ENCODE measurements around the gene MRPL14. TPM values are rescaled to one million over a fixed set of nuclear protein-coding genes. Genes with fewer than 3 reads are reported as not detected.

Gene MRPL14
- total RNA-seq, 2 experiments from 2014 or later, result 51.3 to 87.2 TPM

- POLR2A ChIA-PET, result interaction anchor here (0.6 kb wide), 1 partner anchor 19 kb away, joined by 7 read pairs; no protein-coding TSS in a partner anchor
- CTCF ChIA-PET (ENCODE audit: unreplicated experiment), result no interaction called here
- H3K4me3 ChIP-seq (ENCODE audit: low read depth, low read length, poor library complexity, severe bottlenecking), result no peak overlapping the region
- no peaks in the 10 kb centered on the region for H4K20me1 ChIP-seq (ENCODE audit: insufficient read depth, low read length)
- intact Hi-C loops (cut with micrococcal nuclease; ENCODE audit: unreplicated experiment), result no loop called here
- H3K9me2 ChIP-seq (ENCODE audit: insufficient read depth, low read length), result no peaks in the 10 kb centered on the region
- no peak overlapping the region for H3K4me2 ChIP-seq (ENCODE audit: low read length)
- H3K79me2 ChIP-seq (ENCODE audit: insufficient read depth, low read depth, low read length), result no peaks in the 10 kb centered on the region
- H3K36me3 ChIP-seq (ENCODE audit: insufficient read depth, low read length), result no peaks in the 10 kb centered on the region
- H3K9me3 ChIP-seq (ENCODE audit: low read length), result no peaks in the 10 kb centered on the region
- peaks cover 6% of the 10 kb centered on the region for H3K4me1 ChIP-seq (ENCODE audit: insufficient read depth, low read length, poor library complexity, severe bottlenecking)
- no peak for DNase-seq (ENCODE audit: low spot score)
- no TSS peak for BruUV-seq (replicated peaks)
- no peak for TF ChIP-seq CTCF (conservative IDR thresholded peaks at IDR 0.05; ENCODE audit: low read length)
- TF ChIP-seq EZH2phosphoT487 (IDR thresholded peaks at IDR 0.05; ENCODE audit: borderline replicate concordance, low read depth, low read length), result no peak
- H2AFZ ChIP-seq (ENCODE audit: low read length), result no peak overlapping the region
- H3K27ac ChIP-seq (ENCODE audit: low read depth, low read length, poor library complexity, severe bottlenecking), result no peak overlapping the region
Measured at GRCh38 chr6:44166591-44167184, 39.4 kb upstream of the MRPL14 start.

GRCh38 chr6:44166116-44166515 lies 38.9 kb upstream of the MRPL14 start:
- Histone ChIP-seq H3K4me2 (ENCODE audit: low read length) (no peak overlapping the region), H3K36me3 (ENCODE audit: insufficient read depth, low read length) (no peaks in the 10 kb centered on the region), H4K20me1 (ENCODE audit: insufficient read depth, low read length) (no peaks in the 10 kb centered on the region), H2AFZ (ENCODE audit: low read length) (no peak overlapping the region), H3K9me2 (ENCODE audit: insufficient read depth, low read length) (no peaks in the 10 kb centered on the region), H3K4me1 (ENCODE audit: insufficient read depth, low read length, poor library complexity, severe bottlenecking) (peaks cover 6% of the 10 kb centered on the region), H3K79me2 (ENCODE audit: insufficient read depth, low read depth, low read length) (no peaks in the 10 kb centered on the region), H3K4me3 (ENCODE audit: low read depth, low read length, poor library complexity, severe bottlenecking) (no peak overlapping the region), H3K27ac (ENCODE audit: low read depth, low read length, poor library complexity, severe bottlenecking) (no peak overlapping the region), H3K9me3 (ENCODE audit: low read length) (no peaks in the 10 kb centered on the region)
- DNase-seq (ENCODE audit: low spot score), result no peak
- ChIA-PET POLR2A (interaction anchor here (0.6 kb wide), 1 partner anchor 20 kb away, joined by 7 read pairs; no protein-coding TSS in a partner anchor), CTCF (ENCODE audit: unreplicated experiment) (no interaction called here)
- TF ChIP-seq CTCF (conservative IDR thresholded peaks at IDR 0.05; ENCODE audit: low read length), result no peak
- TF ChIP-seq EZH2phosphoT487 (IDR thresholded peaks at IDR 0.05; ENCODE audit: borderline replicate concordance, low read depth, low read length), result no peak
- intact Hi-C loops (cut with micrococcal nuclease; ENCODE audit: unreplicated experiment), result no loop called here
- BruUV-seq (replicated peaks), result no TSS peak

GRCh38 chr6:44162876-44163625 lies 35.8 kb upstream of the MRPL14 start:
- ChIA-PET CTCF (ENCODE audit: unreplicated experiment) (interaction anchor here (0.6 kb wide), 1 partner anchor 55 kb away, joined by 4 read pairs; no protein-coding TSS in a partner anchor), POLR2A (interaction anchor here (1.6 kb wide), 1 partner anchor 73 kb away, joined by 4 read pairs; no protein-coding TSS in a partner anchor)
- Histone ChIP-seq H3K9me3 (ENCODE audit: low read length) (no peaks in the 10 kb centered on the region), H3K27ac (ENCODE audit: low read depth, low read length, poor library complexity, severe bottlenecking) (no peak overlapping the region), H4K20me1 (ENCODE audit: insufficient read depth, low read length) (no peaks in the 10 kb centered on the region), H3K36me3 (ENCODE audit: insufficient read depth, low read length) (no peaks in the 10 kb centered on the region), H3K9me2 (ENCODE audit: insufficient read depth, low read length) (no peaks in the 10 kb centered on the region), H3K4me1 (ENCODE audit: insufficient read depth, low read length, poor library complexity, severe bottlenecking) (peaks cover 6% of the 10 kb centered on the region), H3K4me2 (ENCODE audit: low read length) (no peak overlapping the region), H2AFZ (ENCODE audit: low read length) (no peak overlapping the region), H3K4me3 (ENCODE audit: low read depth, low read length, poor library complexity, severe bottlenecking) (no peak overlapping the region), H3K79me2 (ENCODE audit: insufficient read depth, low read depth, low read length) (no peaks in the 10 kb centered on the region)
- intact Hi-C loops (cut with micrococcal nuclease; ENCODE audit: unreplicated experiment), result no loop called here
- DNase-seq (ENCODE audit: low spot score), result no peak
- no TSS peak for BruUV-seq (replicated peaks)
- TF ChIP-seq CTCF (conservative IDR thresholded peaks at IDR 0.05; ENCODE audit: low read length) (no peak), EZH2phosphoT487 (IDR thresholded peaks at IDR 0.05; ENCODE audit: borderline replicate concordance, low read depth, low read length) (no peak)

Measured in OCI-LY7 (cell line).